Lower leg skin (tissue), 3 donors: ENCODE data around the gene KRTAP5-10.

ENCODE experiments used
- POLR2A ChIP-seq, 2 donors: fragments of 450-650 bp; IDR thresholded peaks; one replicate each; pipeline ENCODE4 v1.6.1; 2016 to 2017; ENCODE audit warnings: antibody characterized with exemption in 2 of 2, mild to moderate bottlenecking in 1 of 2, moderate library complexity in 1 of 2
- TF ChIP-seq, protein P1 (sequence below), 3 donors: fragments of 450-650 bp; IDR thresholded peaks; one replicate each; pipeline ENCODE4 v1.5.1; 2016; ENCODE audit warnings: antibody characterized with exemption in 3 of 3, mild to moderate bottlenecking in 3 of 3, moderate library complexity in 2 of 3

DNA sequence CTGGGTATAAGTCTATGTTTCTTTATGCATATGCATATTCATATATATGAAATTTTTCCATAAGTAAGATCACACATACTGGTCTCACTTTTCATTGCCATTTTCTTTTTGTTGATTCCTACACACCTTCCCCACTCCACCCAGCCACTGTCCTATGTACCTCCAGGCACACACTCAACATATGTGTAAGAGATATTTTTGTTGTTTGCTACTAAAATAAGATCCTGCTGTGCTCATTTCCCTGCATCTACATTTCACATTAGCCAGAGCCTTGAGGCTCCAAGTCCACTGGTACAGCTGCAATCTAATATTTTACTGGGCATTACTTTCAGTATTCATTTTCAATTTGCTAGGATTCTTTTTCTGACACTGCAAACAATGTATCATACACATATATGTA is 8.1 kb upstream of the KRTAP5-10 start:
- TF ChIP-seq, protein P1, sequence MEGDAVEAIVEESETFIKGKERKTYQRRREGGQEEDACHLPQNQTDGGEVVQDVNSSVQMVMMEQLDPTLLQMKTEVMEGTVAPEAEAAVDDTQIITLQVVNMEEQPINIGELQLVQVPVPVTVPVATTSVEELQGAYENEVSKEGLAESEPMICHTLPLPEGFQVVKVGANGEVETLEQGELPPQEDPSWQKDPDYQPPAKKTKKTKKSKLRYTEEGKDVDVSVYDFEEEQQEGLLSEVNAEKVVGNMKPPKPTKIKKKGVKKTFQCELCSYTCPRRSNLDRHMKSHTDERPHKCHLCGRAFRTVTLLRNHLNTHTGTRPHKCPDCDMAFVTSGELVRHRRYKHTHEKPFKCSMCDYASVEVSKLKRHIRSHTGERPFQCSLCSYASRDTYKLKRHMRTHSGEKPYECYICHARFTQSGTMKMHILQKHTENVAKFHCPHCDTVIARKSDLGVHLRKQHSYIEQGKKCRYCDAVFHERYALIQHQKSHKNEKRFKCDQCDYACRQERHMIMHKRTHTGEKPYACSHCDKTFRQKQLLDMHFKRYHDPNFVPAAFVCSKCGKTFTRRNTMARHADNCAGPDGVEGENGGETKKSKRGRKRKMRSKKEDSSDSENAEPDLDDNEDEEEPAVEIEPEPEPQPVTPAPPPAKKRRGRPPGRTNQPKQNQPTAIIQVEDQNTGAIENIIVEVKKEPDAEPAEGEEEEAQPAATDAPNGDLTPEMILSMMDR (IDR thresholded peaks at IDR 0.05): no peak
- TF ChIP-seq POLR2A (IDR thresholded peaks at IDR 0.05): no peak
